Keratinocyte (primary cell): ENCODE data around the gene RGS10. TPM values are rescaled to one million over a fixed set of nuclear protein-coding genes. Genes with fewer than 3 reads are reported as not detected.
"Not testable (repeated sequence)": the region's sequence is repeated elsewhere in the genome, so short reads cannot be mapped to it uniquely, and the experiment has no call there.

Experiments
- DNase-seq: peaks from one replicate; pipeline ENCODE4 v3.0.0-alpha.2; 2011; ENCODE audit warnings: low read depth, missing footprints, low spot score
- FAIRE-seq: peaks from 2 replicates; lab custom pipeline; 2011; peaks lifted over from hg19 to GRCh38; lab: Jason Lieb, UNC
- H2AFZ ChIP-seq: 2 replicates; pipeline ENCODE4 v1.6.0; 2012; ENCODE audit warnings: low read length, control low read depth, inconsistent platforms; ENCODE audit not compliant: control insufficient read depth
- H3K27ac ChIP-seq: 2 replicates; pipeline ENCODE4 v1.5.1; 2011; ENCODE audit warnings: low read length; ENCODE audit not compliant: control insufficient read depth, insufficient read depth
- H3K27me3 ChIP-seq: 3 replicates; pipeline ENCODE4 v1.6.0; 2011; ENCODE audit warnings: low read length; ENCODE audit not compliant: control insufficient read depth, insufficient read depth; ENCODE audit errors: extremely low read depth
- H3K36me3 ChIP-seq, 2 experiments: 2 replicates in 1 of 2; 3 replicates in 1 of 2; pipeline ENCODE4 v1.5.1; 2011; ENCODE audit warnings: low read length in 2 of 2, mild to moderate bottlenecking in 1 of 2; ENCODE audit not compliant: control insufficient read depth in 2 of 2, insufficient read depth in 2 of 2; ENCODE audit errors: extremely low read depth in 1 of 2
- H3K4me1 ChIP-seq: 3 replicates; pipeline ENCODE4 v1.5.1; 2011; ENCODE audit warnings: low read length; ENCODE audit not compliant: control insufficient read depth, insufficient read depth; ENCODE audit errors: extremely low read depth
- H3K4me2 ChIP-seq: 3 replicates; pipeline ENCODE4 v1.6.0; 2011; ENCODE audit warnings: low read depth, low read length; ENCODE audit not compliant: control insufficient read depth, insufficient read depth; ENCODE audit errors: extremely low read depth
- H3K4me3 ChIP-seq, 3 experiments: fragments of 200-600 bp in 1 of 3; sonication (generic) in 1 of 3; 2 replicates in 2 of 3; 3 replicates in 1 of 3; pipeline ENCODE4 v1.5.1; 2011 to 2016; ENCODE audit warnings: low read length in 3 of 3, mild to moderate bottlenecking in 3 of 3, control low read depth in 2 of 3, inconsistent platforms in 1 of 3, low read depth in 1 of 3, mixed read lengths in 1 of 3, mixed run types in 1 of 3, moderate library complexity in 1 of 3; ENCODE audit not compliant: control insufficient read depth in 2 of 3, insufficient read depth in 2 of 3; ENCODE audit errors: extremely low read depth in 1 of 3
- H3K79me2 ChIP-seq: 2 replicates; pipeline ENCODE4 v1.6.0; 2012; ENCODE audit warnings: low read length; ENCODE audit not compliant: control insufficient read depth, insufficient read depth
- H3K9ac ChIP-seq: 3 replicates; pipeline ENCODE4 v1.6.0; 2011; ENCODE audit warnings: low read length; ENCODE audit not compliant: control insufficient read depth, insufficient read depth; ENCODE audit errors: extremely low read depth
- H3K9me1 ChIP-seq: 3 replicates; pipeline ENCODE4 v1.6.0; 2011; ENCODE audit warnings: low read length; ENCODE audit not compliant: control insufficient read depth, insufficient read depth; ENCODE audit errors: extremely low read depth
- H3K9me3 ChIP-seq: 2 replicates; pipeline ENCODE4 v1.5.1; 2012; ENCODE audit warnings: low read depth, low read length; ENCODE audit not compliant: control insufficient read depth
- H4K20me1 ChIP-seq: 3 replicates; pipeline ENCODE4 v1.6.0; 2011; ENCODE audit warnings: low read length; ENCODE audit not compliant: control insufficient read depth, insufficient read depth; ENCODE audit errors: extremely low read depth
- EZH2 ChIP-seq: IDR thresholded peaks from one replicate; pipeline ENCODE4 v1.6.1; 2012; ENCODE audit warnings: inconsistent platforms, mild to moderate bottlenecking, low read length, moderate library complexity
- dilution Hi-C: fragments of 300-500 bp; cut with MboI; formaldehyde crosslinking; loops from one replicate; pipeline ENCODE4 v1.7.0; 2020; ENCODE audit warnings: low sequenced_read_pairs; ENCODE audit not compliant: extremely low pct_ligation_motif_present
- polyA plus RNA-seq, 5 experiments: library from polyadenylated mRNA; depleted of rRNA in 3 of 5; stranded (reverse) in 3 of 5; stranded (forward) in 1 of 5; unstranded in 1 of 5; fragments of >200 nt; gene quantifications; 1 replicate in 1 of 5; 2 replicates in 3 of 5; 3 replicates in 1 of 5; pipeline versions ENCODE4 v1.2.1 to v1.2.3, GENCODE V29; 2011 to 2012; ENCODE audit warnings: missing spikeins in 2 of 5, low read depth in 1 of 5, low replicate concordance in 1 of 5
- TF ChIP-seq, protein P1 (sequence below), 3 experiments: IDR thresholded peaks in 1 of 3; conservative IDR thresholded peaks in 1 of 3; optimal IDR thresholded peaks in 1 of 3; 2 replicates in 2 of 3; 3 replicates in 1 of 3; pipeline versions ENCODE3 to v1.5.1; 2011; ENCODE audit warnings: low read length in 3 of 3, mild to moderate bottlenecking in 3 of 3, moderate library complexity in 2 of 3, control low read depth in 1 of 3, inconsistent platforms in 1 of 3; ENCODE audit not compliant: insufficient read depth in 2 of 3; ENCODE audit errors: extremely low read depth in 1 of 3

The RGS10 gene
- polyA plus RNA-seq, 1 donor (not counting 4 experiments of a cell fraction or from before 2014, with no cell fraction given) = 87.8 TPM

DNA sequence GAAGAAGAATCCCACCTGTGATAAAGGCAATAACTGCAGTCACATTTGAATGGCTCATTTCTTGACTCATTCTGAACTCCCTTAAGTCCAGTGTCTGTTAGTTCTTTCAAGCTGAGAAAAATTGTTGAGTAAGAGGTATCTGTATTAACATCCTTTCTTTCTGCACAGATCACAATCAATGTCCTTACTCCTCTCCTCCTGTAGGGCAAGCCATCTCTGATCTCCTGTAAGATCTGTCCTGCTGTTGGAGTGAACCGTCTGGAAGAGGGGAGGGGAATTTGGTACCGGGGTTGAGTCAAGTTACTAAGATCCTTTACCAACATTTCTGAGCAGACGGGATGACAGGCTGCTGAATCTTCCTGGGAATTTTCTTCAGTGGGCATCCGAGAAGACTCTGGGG is 19.6 kb upstream of the RGS10 start:
- no peak for TF ChIP-seq EZH2
- TF ChIP-seq, protein P1, sequence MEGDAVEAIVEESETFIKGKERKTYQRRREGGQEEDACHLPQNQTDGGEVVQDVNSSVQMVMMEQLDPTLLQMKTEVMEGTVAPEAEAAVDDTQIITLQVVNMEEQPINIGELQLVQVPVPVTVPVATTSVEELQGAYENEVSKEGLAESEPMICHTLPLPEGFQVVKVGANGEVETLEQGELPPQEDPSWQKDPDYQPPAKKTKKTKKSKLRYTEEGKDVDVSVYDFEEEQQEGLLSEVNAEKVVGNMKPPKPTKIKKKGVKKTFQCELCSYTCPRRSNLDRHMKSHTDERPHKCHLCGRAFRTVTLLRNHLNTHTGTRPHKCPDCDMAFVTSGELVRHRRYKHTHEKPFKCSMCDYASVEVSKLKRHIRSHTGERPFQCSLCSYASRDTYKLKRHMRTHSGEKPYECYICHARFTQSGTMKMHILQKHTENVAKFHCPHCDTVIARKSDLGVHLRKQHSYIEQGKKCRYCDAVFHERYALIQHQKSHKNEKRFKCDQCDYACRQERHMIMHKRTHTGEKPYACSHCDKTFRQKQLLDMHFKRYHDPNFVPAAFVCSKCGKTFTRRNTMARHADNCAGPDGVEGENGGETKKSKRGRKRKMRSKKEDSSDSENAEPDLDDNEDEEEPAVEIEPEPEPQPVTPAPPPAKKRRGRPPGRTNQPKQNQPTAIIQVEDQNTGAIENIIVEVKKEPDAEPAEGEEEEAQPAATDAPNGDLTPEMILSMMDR (optimal IDR thresholded peaks at IDR 0.05 in 1 of 3, IDR thresholded peaks at IDR 0.05 in 1 of 3, conservative IDR thresholded peaks at IDR 0.05 in 1 of 3; ENCODE audit: extremely low read depth in 1 of 3, insufficient read depth in 2 of 3, low read length in 3 of 3) = no peak
- Histone ChIP-seq H3K27me3 (no peaks in the 10 kb centered on the region), H3K79me2 (no peaks in the 10 kb centered on the region), H3K4me1 (no peaks in the 10 kb centered on the region), H3K27ac (no peak overlapping the region), H4K20me1 (no peaks in the 10 kb centered on the region), H2AFZ (no peak overlapping the region), H3K36me3 (no peaks in the 10 kb centered on the region), H3K9me3 (no peaks in the 10 kb centered on the region), H3K9me1 (no peaks in the 10 kb centered on the region), H3K4me3 (no peak overlapping the region), H3K4me2 (no peak overlapping the region), H3K9ac (no peak overlapping the region)
- DNase-seq (no peak), FAIRE-seq (no peak)
- dilution Hi-C loops = no loop called here

DNA sequence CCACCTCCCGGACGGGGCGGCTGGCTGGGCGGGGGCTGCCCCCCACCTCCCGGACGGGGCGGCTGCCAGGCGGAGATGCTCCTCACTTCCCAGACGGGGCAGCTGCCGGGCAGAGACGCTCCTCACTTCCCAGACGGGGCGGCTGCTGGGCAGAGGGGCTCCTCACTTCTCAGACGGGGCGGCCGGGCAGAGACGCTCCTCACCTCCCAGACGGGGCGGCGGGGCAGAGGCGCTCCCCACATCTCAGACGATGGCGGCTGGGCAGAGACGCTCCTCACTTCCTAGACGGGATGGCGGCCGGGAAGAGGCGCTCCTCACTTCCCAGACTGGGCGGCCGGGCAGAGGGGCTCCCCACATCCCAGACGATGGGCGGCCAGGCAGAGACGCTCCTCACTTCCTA is 17.0 kb upstream of the RGS10 start:
- H3K4me1 ChIP-seq, H3K36me3 ChIP-seq, dilution Hi-C loops, H2AFZ ChIP-seq, H3K9ac ChIP-seq, H3K4me2 ChIP-seq, H3K27ac ChIP-seq, H3K9me3 ChIP-seq, H3K9me1 ChIP-seq, H3K4me3 ChIP-seq, H3K79me2 ChIP-seq, DNase-seq, H4K20me1 ChIP-seq, FAIRE-seq, H3K27me3 ChIP-seq: not testable (repeated sequence)

DNA sequence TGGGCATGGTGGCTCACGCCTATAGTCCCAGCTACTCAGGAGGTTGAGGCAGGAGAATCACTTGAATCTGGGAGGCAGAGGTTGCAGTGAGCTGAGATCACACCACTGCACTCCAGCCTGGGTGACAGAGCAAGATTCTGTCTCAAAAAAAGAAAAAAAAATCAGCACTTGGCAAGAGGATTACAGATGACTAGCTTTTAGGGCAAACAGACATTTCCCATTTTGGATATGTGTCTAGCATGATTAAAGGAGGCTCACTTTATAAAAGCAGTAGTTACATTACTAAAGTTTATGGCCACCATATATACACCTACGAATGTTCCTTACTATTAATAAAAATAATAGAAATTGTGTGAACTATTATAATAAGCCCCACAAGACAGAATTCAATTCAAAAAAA is 13.6 kb upstream of the RGS10 start:
- FAIRE-seq = not testable (repeated sequence)

More for the DNA sequence above, 13.6 kb upstream of the RGS10 start:
- H3K9me3 ChIP-seq, H4K20me1 ChIP-seq, H3K9me1 ChIP-seq, H3K4me2 ChIP-seq, H3K9ac ChIP-seq, H3K36me3 ChIP-seq, DNase-seq, dilution Hi-C loops, H3K27ac ChIP-seq, H3K4me3 ChIP-seq, H3K4me1 ChIP-seq, H3K27me3 ChIP-seq, H2AFZ ChIP-seq, H3K79me2 ChIP-seq: not testable (repeated sequence)
